Measurements from ENCODE around the gene DEFB114. TPM values are rescaled to one million over a fixed set of nuclear protein-coding genes. Genes with fewer than 3 reads are reported as not detected.

Gene DEFB114
- total and polyA plus RNA-seq, 2 of the 13 experiments (the other 11 are each of a cell fraction or from before 2014, with no cell fraction given): not detected

DNA sequence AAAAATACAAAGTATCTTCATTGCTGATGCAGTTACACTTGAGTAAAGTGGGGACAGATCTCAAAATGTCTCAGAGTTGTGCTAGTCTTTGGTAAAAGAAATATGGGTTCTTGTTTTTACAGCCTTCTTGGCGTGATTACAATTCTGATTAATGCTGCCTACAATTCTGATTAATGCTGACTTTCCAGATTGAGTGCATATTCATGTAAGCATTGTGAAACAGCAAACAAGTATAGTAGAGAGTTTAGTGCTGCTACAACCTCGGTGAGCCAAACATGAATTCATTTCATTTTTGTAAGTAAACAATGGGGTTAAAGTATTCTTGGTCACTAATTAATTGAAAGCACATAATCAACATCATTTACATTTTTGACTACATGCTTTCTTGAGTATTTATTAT lies 5.6 kb upstream of the DEFB114 start, which contains the start of gene DEFB113 (continued):
- TF ChIP-seq, protein P1, sequence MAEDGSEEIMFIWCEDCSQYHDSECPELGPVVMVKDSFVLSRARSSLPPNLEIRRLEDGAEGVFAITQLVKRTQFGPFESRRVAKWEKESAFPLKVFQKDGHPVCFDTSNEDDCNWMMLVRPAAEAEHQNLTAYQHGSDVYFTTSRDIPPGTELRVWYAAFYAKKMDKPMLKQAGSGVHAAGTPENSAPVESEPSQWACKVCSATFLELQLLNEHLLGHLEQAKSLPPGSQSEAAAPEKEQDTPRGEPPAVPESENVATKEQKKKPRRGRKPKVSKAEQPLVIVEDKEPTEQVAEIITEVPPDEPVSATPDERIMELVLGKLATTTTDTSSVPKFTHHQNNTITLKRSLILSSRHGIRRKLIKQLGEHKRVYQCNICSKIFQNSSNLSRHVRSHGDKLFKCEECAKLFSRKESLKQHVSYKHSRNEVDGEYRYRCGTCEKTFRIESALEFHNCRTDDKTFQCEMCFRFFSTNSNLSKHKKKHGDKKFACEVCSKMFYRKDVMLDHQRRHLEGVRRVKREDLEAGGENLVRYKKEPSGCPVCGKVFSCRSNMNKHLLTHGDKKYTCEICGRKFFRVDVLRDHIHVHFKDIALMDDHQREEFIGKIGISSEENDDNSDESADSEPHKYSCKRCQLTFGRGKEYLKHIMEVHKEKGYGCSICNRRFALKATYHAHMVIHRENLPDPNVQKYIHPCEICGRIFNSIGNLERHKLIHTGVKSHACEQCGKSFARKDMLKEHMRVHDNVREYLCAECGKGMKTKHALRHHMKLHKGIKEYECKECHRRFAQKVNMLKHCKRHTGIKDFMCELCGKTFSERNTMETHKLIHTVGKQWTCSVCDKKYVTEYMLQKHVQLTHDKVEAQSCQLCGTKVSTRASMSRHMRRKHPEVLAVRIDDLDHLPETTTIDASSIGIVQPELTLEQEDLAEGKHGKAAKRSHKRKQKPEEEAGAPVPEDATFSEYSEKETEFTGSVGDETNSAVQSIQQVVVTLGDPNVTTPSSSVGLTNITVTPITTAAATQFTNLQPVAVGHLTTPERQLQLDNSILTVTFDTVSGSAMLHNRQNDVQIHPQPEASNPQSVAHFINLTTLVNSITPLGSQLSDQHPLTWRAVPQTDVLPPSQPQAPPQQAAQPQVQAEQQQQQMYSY (CRISPR knock-in tag; IDR thresholded peaks at IDR 0.05): no peak

DNA sequence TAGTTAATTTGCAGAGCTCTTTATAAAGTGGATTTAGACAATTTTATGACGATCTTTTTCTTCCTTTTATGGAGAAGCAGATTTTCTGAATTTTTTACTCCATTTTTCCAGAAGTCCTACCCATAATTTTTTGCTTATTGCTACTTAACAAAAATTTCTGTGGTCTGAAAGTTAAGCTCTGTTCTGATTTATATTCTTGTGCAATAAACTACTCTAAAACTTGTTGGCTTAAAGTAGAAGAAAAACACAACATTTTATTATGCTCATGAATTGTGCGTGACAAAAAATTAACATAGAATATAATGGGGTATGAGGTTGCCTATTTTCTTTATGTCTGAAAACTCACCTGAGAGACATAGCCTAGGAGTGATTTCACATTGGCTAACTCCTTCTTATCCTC lies 2.9 kb upstream of the DEFB114 start:
- Histone ChIP-seq H3K9me3 (ENCODE audit: low read length) (no peaks in the 10 kb centered on the region), H3K4me2 (ENCODE audit: low read depth, low read length) (no peak overlapping the region), H3K36me3 (replicated peaks in 1 of 2; ENCODE audit: control insufficient read depth in 1 of 2, insufficient read depth in 2 of 2, low read length in 2 of 2) (no peaks in the 10 kb centered on the region), H3K4me1 (ENCODE audit: insufficient read depth, low read length) (no peaks in the 10 kb centered on the region), H3K27me3 (ENCODE audit: control insufficient read depth in 1 of 2, insufficient read depth in 2 of 2, low read length in 2 of 2) (no peaks in the 10 kb centered on the region), H3K9ac (ENCODE audit: insufficient read depth, low read depth, low read length) (no peak overlapping the region), H2AFZ (ENCODE audit: low read length) (no peak overlapping the region), H4K20me1 (ENCODE audit: insufficient read depth, low read length) (no peaks in the 10 kb centered on the region), H3K27ac (ENCODE audit: extremely low read length, insufficient read depth, low read length) (no peak overlapping the region), H3K79me2 (ENCODE audit: insufficient read depth, low read length) (no peaks in the 10 kb centered on the region), H3K4me3 (replicated peaks in 1 of 3; ENCODE audit: insufficient read depth in 1 of 3, low read depth in 2 of 3, low read length in 3 of 3) (no peak overlapping the region)
- POLR2A ChIA-PET: no interaction called here
- FAIRE-seq: no peak
- in situ Hi-C loops (cut with HindIII; ENCODE audit: extremely low pct_ligation_motif_present, low pct_unique_long_range_greater_than_20kb) (no loop called here), intact Hi-C loops (cut with micrococcal nuclease; ENCODE audit: unreplicated experiment) (no loop called here)
- DNase-seq (ENCODE audit: low spot score): no peak
- TF ChIP-seq TFDP1 (CRISPR knock-in tag; IDR thresholded peaks at IDR 0.05; ENCODE audit: borderline replicate concordance) (no peak), ZNF326 (CRISPR knock-in tag; IDR thresholded peaks at IDR 0.05; ENCODE audit: borderline replicate concordance) (no peak), CENPX (CRISPR knock-in tag; IDR thresholded peaks at IDR 0.05) (no peak)
- CTCF ChIA-PET (ENCODE audit: low intra/inter-chr PET ratio, low total read pairs): no interaction called here
- ATAC-seq: no peak
- no TSS peak for BruUV-seq (replicated peaks)
- WGBS (ENCODE audit: low lambda C conversion rate): 9% methylated on average over 2 of the region's 2 CpGs
